ENCODE results near the gene GALNT2. TPM values are rescaled to one million over a fixed set of nuclear protein-coding genes. Genes with fewer than 3 reads are reported as not detected.

GALNT2 gene
- total and polyA plus RNA-seq, 2 of the 13 experiments (the other 11 are each of a cell fraction or from before 2014, with no cell fraction given) = 39.3 to 39.6 TPM

DNA sequence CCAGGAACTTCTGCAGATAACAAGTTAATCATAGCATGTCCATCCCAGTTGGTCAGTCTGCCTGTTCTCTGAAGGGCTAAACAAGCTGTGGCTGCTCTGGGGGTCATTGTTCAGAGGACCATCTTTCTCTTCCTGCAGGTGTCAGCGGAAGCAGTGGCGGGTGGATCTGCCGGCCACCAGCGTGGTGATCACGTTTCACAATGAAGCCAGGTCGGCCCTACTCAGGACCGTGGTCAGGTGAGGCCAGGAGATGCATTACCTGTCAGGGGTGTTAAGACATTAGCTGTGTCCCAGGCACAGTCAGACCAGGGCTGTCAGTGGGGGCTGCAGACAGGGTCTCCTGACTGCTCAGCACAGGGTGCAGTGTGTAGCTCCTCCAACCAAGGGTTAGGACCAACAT lies 168.8 kb downstream of the GALNT2 start:
- H3K9ac ChIP-seq (ENCODE audit: insufficient read depth, low read depth, low read length) = no peak overlapping the region
- intact Hi-C loops (cut with micrococcal nuclease; ENCODE audit: unreplicated experiment) = no loop called here
- peaks cover 1 to 29% of the 10 kb centered on the region in 2 experiments; a peak in 4 of 5 replicates for H3K36me3 ChIP-seq (replicated peaks in 1 of 2; ENCODE audit: control insufficient read depth in 1 of 2, insufficient read depth in 2 of 2, low read length in 2 of 2)
- no peak overlapping the region for H3K27ac ChIP-seq (ENCODE audit: extremely low read length, insufficient read depth, low read length)
- H3K4me2 ChIP-seq (ENCODE audit: low read depth, low read length) = no peak overlapping the region
- no CpG with 5 or more reads among the region's 7 CpGs for WGBS (ENCODE audit: low lambda C conversion rate)
- H3K4me3 ChIP-seq (replicated peaks in 1 of 3; ENCODE audit: insufficient read depth in 1 of 3, low read depth in 2 of 3, low read length in 3 of 3) = no peak overlapping the region
- no peaks in the 10 kb centered on the region for H3K4me1 ChIP-seq (ENCODE audit: insufficient read depth, low read length)
- no peaks in the 10 kb centered on the region for H3K79me2 ChIP-seq (ENCODE audit: insufficient read depth, low read length)
- BruUV-seq (replicated peaks) = no TSS peak
- ChIA-PET CTCF (ENCODE audit: low intra/inter-chr PET ratio, low total read pairs) (no interaction called here), POLR2A (no interaction called here)
- DNase-seq (ENCODE audit: low spot score) (no peak), FAIRE-seq (no peak), ATAC-seq (no peak)
- H3K27me3 ChIP-seq (ENCODE audit: control insufficient read depth in 1 of 2, insufficient read depth in 2 of 2, low read length in 2 of 2) = no peaks in the 10 kb centered on the region
- H4K20me1 ChIP-seq (ENCODE audit: insufficient read depth, low read length) = no peaks in the 10 kb centered on the region
- H2AFZ ChIP-seq (ENCODE audit: low read length) = no peak overlapping the region
- TF ChIP-seq TRIM24 (CRISPR knock-in tag; IDR thresholded peaks at IDR 0.05) = no peak
- H3K9me3 ChIP-seq (ENCODE audit: low read length) = no peaks in the 10 kb centered on the region
- in situ Hi-C loops (cut with HindIII; ENCODE audit: extremely low pct_ligation_motif_present, low pct_unique_long_range_greater_than_20kb) = no loop called here

DNA sequence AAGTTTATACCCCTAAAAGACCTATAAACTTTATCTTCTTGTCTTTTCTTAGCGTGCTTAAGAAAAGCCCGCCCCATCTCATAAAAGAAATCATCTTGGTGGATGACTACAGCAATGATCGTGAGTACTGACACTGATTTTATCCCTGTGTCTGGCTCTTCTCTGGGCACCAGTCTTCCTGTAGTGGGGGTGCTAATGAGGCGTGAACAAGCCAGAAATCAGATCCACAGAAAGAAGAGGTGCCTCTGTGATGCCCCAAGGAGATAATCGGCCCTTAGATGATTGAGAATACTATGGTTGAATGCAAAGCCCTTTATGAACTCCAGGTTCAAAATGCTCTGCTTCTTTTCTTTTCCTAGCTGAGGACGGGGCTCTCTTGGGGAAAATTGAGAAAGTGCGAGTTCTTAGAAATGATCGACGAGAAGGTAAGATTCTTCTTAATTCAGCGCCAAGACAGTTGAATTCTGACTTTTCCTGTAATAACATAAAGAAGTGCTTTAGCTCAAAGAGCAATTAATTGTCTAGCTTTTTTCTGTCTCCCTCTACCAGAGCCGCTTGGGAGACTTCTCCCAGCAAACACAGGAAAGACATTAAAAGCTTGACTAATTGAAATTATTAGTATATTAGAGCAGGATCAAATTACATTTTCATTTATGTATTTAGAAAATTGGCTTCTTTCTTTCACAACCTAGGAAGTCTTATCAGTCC lies 169.4 kb downstream of the GALNT2 start:
- in situ Hi-C loops (cut with HindIII; ENCODE audit: extremely low pct_ligation_motif_present, low pct_unique_long_range_greater_than_20kb) (no loop called here), intact Hi-C loops (cut with micrococcal nuclease; ENCODE audit: unreplicated experiment) (no loop called here)
- Histone ChIP-seq H2AFZ (ENCODE audit: low read length) (no peak overlapping the region), H4K20me1 (ENCODE audit: insufficient read depth, low read length) (no peaks in the 10 kb centered on the region), H3K27ac (ENCODE audit: extremely low read length, insufficient read depth, low read length) (no peak overlapping the region), H3K9ac (ENCODE audit: insufficient read depth, low read depth, low read length) (no peak overlapping the region), H3K4me1 (ENCODE audit: insufficient read depth, low read length) (no peaks in the 10 kb centered on the region), H3K27me3 (ENCODE audit: control insufficient read depth in 1 of 2, insufficient read depth in 2 of 2, low read length in 2 of 2) (no peaks in the 10 kb centered on the region), H3K4me2 (ENCODE audit: low read depth, low read length) (no peak overlapping the region), H3K4me3 (replicated peaks in 1 of 3; ENCODE audit: insufficient read depth in 1 of 3, low read depth in 2 of 3, low read length in 3 of 3) (no peak overlapping the region), H3K36me3 (replicated peaks in 1 of 2; ENCODE audit: control insufficient read depth in 1 of 2, insufficient read depth in 2 of 2, low read length in 2 of 2) (peaks cover 1 to 28% of the 10 kb centered on the region in 2 experiments; a peak in 4 of 5 replicates), H3K79me2 (ENCODE audit: insufficient read depth, low read length) (no peaks in the 10 kb centered on the region), H3K9me3 (ENCODE audit: low read length) (no peaks in the 10 kb centered on the region)
- POLR2A ChIA-PET = no interaction called here
- CTCF ChIA-PET (ENCODE audit: low intra/inter-chr PET ratio, low total read pairs) = no interaction called here
- ATAC-seq (no peak), DNase-seq (ENCODE audit: low spot score) (no peak), FAIRE-seq (no peak)
- 95% methylated on average over 11 of the region's 11 CpGs for WGBS (ENCODE audit: low lambda C conversion rate)
- BruUV-seq (replicated peaks) = no TSS peak
- no peak for TF ChIP-seq ZFP90 (CRISPR knock-in tag; IDR thresholded peaks at IDR 0.05; ENCODE audit: borderline replicate concordance)
- TF ChIP-seq DNMT1 (CRISPR knock-in tag; IDR thresholded peaks at IDR 0.05) = no peak
- no peak for TF ChIP-seq ISL2 (CRISPR knock-in tag; IDR thresholded peaks at IDR 0.05)
- TF ChIP-seq ZBTB1 (CRISPR knock-in tag; IDR thresholded peaks at IDR 0.05; ENCODE audit: borderline replicate concordance) = no peak
- TF ChIP-seq TP53 (CRISPR knock-in tag; conservative IDR thresholded peaks at IDR 0.05) = no peak
- TF ChIP-seq PRPF4 (IDR thresholded peaks at IDR 0.05; ENCODE audit: low read depth, low read length, poor library complexity, severe bottlenecking) = no peak
- no peak for TF ChIP-seq STAG1 (CRISPR knock-in tag; IDR thresholded peaks at IDR 0.05)
- TF ChIP-seq SIX4 (CRISPR knock-in tag; IDR thresholded peaks at IDR 0.05) = no peak
- no peak for TF ChIP-seq NFE2 (CRISPR knock-in tag; IDR thresholded peaks at IDR 0.05)
- no peak for TF ChIP-seq ELF1 (CRISPR knock-in tag; IDR thresholded peaks at IDR 0.05)
- no peak for TF ChIP-seq KLF16 (CRISPR knock-in tag; IDR thresholded peaks at IDR 0.05)
- TF ChIP-seq, protein P1, sequence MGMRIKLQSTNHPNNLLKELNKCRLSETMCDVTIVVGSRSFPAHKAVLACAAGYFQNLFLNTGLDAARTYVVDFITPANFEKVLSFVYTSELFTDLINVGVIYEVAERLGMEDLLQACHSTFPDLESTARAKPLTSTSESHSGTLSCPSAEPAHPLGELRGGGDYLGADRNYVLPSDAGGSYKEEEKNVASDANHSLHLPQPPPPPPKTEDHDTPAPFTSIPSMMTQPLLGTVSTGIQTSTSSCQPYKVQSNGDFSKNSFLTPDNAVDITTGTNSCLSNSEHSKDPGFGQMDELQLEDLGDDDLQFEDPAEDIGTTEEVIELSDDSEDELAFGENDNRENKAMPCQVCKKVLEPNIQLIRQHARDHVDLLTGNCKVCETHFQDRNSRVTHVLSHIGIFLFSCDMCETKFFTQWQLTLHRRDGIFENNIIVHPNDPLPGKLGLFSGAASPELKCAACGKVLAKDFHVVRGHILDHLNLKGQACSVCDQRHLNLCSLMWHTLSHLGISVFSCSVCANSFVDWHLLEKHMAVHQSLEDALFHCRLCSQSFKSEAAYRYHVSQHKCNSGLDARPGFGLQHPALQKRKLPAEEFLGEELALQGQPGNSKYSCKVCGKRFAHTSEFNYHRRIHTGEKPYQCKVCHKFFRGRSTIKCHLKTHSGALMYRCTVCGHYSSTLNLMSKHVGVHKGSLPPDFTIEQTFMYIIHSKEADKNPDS (CRISPR knock-in tag; IDR thresholded peaks at IDR 0.05) = no peak

All from HepG2 (cell line).